ENCODE results near the gene IRS1. TPM values are rescaled to one million over a fixed set of nuclear protein-coding genes. Genes with fewer than 3 reads are reported as not detected.

The IRS1 gene
- polyA plus RNA-seq, 2 of the 4 experiments (the other 2 are of a cell fraction): 10.4 to 13.9 TPM

GRCh38 chr2:226799976-226800940 lies 638 bp upstream of the IRS1 start (continued):
- TF ChIP-seq ATOH8 (CRISPR knock-in tag; IDR thresholded peaks at IDR 0.05; ENCODE audit: low read depth) (no peak), HDAC2 (IDR thresholded peaks at IDR 0.05) (no peak), ZC3H11A (IDR thresholded peaks at IDR 0.05) (no peak), ZNF302 (CRISPR knock-in tag; IDR thresholded peaks at IDR 0.05) (no peak), RCOR1 (IDR thresholded peaks at IDR 0.05; ENCODE audit: low read depth, low read length) (no peak), HOXB5 (CRISPR knock-in tag; IDR thresholded peaks at IDR 0.05) (no peak), RNF2 (IDR thresholded peaks at IDR 0.05; ENCODE audit: borderline replicate concordance, low read depth) (no peak), MYC (IDR thresholded peaks at IDR 0.05; ENCODE audit: borderline replicate concordance, low read length) (no peak), E2F6 (IDR thresholded peaks at IDR 0.05; ENCODE audit: borderline replicate concordance, low read depth) (no peak), BCL3 (IDR thresholded peaks at IDR 0.05) (peak; percentile 1; the same call in 1 of the 3 replicates), PHF8 (IDR thresholded peaks at IDR 0.05; ENCODE audit: borderline replicate concordance, low read depth) (no peak), FOXS1 (CRISPR knock-in tag; IDR thresholded peaks at IDR 0.05) (no peak), REST (IDR thresholded peaks at IDR 0.05) (no peak), FOSL2 (IDR thresholded peaks at IDR 0.05) (no peak), FOSL2 (CRISPR knock-in tag; IDR thresholded peaks at IDR 0.05) (no peak), MAFK (IDR thresholded peaks at IDR 0.05; ENCODE audit: partially characterized antibody) (no peak)

- ChIA-PET CTCF (interaction anchor here (0.6 to 3.2 kb wide), 15 partner anchors 8 to 1129 kb away, joined by 3 to 16 read pairs (median 3); no protein-coding TSS in a partner anchor), POLR2A (interaction anchor here (0.6 to 2.0 kb wide), 8 partner anchors 26 to 683 kb away, joined by 3 to 7 read pairs (median 3); partner anchors contain the start of gene RHBDD1)
- peaks cover 45% of the 10 kb centered on the region for H3K4me1 ChIP-seq
- 1% methylated on average over 19 of the region's 80 CpGs for WGBS (ENCODE audit: missing lambda C conversion rate)
- ATAC-seq (peak; percentile 5 to 24; a peak in 4 of 6 replicates), DNase-seq (ENCODE audit: low read depth in 1 of 2, low spot score in 1 of 2) (peak in 1 of 2 experiments; percentile 74), FAIRE-seq (no peak)
- peak overlapping the region; percentile 80 for H3K4me3 ChIP-seq
- H3K4me2 ChIP-seq: peak overlapping the region; percentile 96
- no peaks in the 10 kb centered on the region for H3K9me3 ChIP-seq
- H3K27ac ChIP-seq: peak overlapping the region; percentile 95 to 100
- TF ChIP-seq ZFP36 (IDR thresholded peaks at IDR 0.05; ENCODE audit: borderline replicate concordance, partially characterized antibody) (no peak), MAFK (IDR thresholded peaks at IDR 0.05; ENCODE audit: partially characterized antibody) (no peak), USF2 (IDR thresholded peaks at IDR 0.05) (no peak), ATOH8 (CRISPR knock-in tag; IDR thresholded peaks at IDR 0.05; ENCODE audit: low read depth) (no peak), NFE2L2 (conservative IDR thresholded peaks at IDR 0.05; ENCODE audit: low read length) (no peak), RCOR1 (IDR thresholded peaks at IDR 0.05; ENCODE audit: low read depth, low read length) (no peak), RNF2 (IDR thresholded peaks at IDR 0.05; ENCODE audit: borderline replicate concordance, low read depth) (peak; percentile 55; the same call in 1 of the 2 replicates), BHLHE40 (IDR thresholded peaks at IDR 0.05; ENCODE audit: low read depth, low read length) (no peak), HES2 (IDR thresholded peaks at IDR 0.05) (no peak), TP53 (CRISPR knock-in tag; IDR thresholded peaks at IDR 0.05) (no peak), POLR2A (IDR thresholded peaks at IDR 0.05; ENCODE audit: low read length) (0 out of 2 replicates have a peak, but pooled peaks have one; percentile 15), ELK1 (IDR thresholded peaks at IDR 0.05; ENCODE audit: low read depth, low read length) (no peak), MYC (IDR thresholded peaks at IDR 0.05; ENCODE audit: borderline replicate concordance, low read length) (no peak), FOXS1 (CRISPR knock-in tag; IDR thresholded peaks at IDR 0.05) (no peak)
These were observed 1.0 kb downstream of the IRS1 start for GRCh38 chr2:226798422-226799210.
